Superior temporal gyrus (tissue), 1 donor: ENCODE results near the gene DHX30.
A peak's percentile ranks its signal among the peaks of the same experiment; 100 is the strongest.
"Not testable (repeated sequence)": the region's sequence is repeated elsewhere in the genome, so short reads cannot be mapped to it uniquely, and the experiment has no call there.

Experiments
- DNase-seq: peaks from one replicate; pipeline ENCODE4 v3.0.0-alpha.2; 2016; ENCODE audit errors: extremely low spot score

Gene DHX30

GRCh38 chr3:47813551-47814177 is 10.7 kb downstream of the DHX30 start:
- DNase-seq = no peak

DNA sequence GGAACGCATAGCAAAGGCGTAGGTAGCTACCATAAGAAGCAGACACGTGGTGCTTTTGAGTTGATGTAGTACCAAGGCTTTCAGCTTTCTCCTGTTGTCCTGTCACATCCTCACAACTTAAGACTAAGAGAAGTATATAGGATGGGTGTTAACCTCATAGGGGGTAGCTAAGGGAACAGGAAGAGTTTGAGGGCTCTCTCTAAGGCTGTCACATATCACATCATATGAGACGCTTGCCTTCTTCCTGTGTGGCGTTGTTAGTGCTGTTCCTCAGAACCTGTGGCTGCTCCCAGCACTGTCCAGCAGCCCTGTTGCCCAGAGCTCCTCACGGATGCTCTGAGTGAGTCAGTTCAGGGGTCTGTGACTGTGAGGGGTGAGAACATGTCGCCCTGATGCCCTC is 14.7 kb downstream of the DHX30 start:
- no peak for DNase-seq

DNA sequence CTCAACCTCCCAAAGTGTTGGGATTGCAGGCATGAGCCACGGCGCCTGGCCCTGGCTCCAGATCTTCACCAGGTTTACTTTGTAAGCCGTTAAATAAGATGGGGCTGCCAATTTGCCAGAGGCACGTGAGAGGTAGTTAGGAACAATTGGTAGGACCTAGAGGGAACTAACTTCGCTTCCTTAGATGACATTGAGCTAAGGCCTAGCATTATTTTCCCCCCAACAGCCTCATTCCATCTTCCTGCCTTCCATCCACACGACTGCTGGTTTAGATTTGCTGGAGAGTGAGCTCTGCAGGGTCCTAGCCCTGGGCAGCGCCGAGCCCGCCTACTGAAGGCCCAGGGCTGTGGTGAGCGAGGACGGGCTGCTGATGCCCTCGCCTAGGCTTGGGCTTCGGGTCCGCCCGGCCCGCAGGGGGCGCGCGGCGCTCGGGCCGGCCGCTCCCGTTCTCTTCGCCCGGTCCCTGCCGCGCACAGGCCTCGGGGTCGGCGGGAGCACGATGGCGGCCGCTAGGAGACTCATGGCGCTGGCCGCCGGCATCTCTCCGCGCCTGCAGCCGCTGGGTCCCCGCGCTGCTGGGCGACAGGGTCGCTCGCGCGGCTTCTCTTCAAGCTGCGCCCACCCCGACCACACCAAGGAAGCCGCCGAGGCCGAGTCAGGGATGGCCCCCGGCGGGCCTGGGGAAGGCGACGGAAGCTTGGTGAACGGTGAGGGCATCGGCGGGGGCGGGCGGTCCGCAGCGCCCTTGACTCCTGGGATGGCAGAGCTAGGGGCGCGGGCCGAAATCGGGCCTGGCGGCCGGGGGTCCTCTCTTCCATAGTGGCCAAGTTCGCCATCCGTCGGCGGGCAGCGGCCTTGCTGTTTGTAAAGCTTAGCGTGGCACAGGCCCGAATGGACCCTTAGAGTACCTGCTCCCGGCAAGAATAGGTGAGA is 21.9 kb downstream of the DHX30 start:
- DNase-seq = peak; percentile 82

DNA sequence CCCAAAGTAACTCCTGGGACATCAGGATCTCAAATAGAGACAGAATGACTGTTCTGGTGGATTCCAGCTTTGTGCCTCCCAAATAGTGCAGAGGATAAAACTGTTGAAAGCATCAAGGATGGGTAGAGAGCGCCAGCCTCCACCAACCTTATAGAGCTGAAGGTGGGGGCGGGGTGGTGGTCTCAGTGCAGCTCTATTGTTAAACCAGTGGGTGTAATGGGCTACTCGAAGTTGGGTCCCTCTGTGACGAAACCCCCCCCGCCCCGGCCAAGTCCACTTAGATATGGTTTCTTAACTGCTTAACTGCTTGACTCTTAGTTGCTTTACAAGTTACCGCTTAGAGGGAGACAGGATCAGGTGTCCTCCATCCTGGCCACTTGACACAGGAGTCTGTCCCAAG is 22.7 kb downstream of the DHX30 start:
- DNase-seq = no peak

- not testable (repeated sequence) for DNase-seq
Observed at GRCh38 chr3:47829482-47829881, 26.5 kb downstream of the DHX30 start.

DNA sequence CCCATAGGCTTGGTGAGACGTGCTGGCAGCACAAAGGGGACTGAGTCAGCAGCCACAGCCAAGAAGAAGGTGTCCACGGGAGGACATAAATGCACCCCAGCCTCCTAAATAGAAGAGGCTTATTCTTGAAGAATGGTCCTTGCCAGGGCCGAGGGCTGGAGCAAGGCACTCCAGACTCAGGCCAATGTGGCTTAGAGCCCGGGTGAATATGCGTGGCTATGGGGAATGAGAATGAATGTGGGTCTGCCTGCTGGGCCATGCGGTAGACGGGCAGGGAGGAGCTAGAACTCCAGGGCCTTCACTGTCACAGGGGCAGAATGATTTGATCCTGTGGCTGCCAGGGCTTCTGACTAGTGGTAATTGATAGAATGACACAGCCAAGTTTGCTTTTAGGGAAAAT is 34.0 kb downstream of the DHX30 start:
- DNase-seq = peak; percentile 21

GRCh38 chr3:47838503-47838902 is 35.6 kb downstream of the DHX30 start:
- no peak for DNase-seq

DNA sequence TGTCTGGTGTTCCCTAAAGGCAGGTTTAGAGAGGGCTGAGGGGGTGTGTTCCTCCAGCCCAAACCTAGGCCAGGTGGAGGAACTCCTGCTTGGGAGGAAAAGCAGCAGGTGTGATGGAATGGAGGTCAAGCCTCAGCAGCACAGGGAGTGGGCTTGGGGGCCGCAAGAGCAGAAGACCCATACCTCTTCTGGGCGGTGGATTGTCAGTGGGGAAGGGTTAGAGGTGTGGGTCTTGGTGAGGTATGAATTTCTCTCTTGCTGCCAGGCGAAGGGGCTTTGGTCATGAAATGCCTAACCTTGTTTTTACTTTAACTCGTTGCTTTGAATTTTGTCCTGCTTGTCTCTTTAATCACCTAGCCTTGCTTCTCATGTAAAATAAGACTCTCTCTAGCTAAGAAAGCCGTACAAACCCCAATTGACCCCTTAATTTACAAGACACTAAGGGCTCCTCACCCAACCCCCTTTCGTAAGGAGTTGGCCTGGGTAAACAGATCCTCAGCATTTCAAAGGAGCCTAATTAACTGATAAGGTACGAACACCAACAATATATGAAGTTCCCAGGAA is 38.9 kb downstream of the DHX30 start:
- DNase-seq = no peak

- no peak for DNase-seq
Observed at GRCh38 chr3:47846186-47846879, 43.4 kb downstream of the DHX30 start.

DNA sequence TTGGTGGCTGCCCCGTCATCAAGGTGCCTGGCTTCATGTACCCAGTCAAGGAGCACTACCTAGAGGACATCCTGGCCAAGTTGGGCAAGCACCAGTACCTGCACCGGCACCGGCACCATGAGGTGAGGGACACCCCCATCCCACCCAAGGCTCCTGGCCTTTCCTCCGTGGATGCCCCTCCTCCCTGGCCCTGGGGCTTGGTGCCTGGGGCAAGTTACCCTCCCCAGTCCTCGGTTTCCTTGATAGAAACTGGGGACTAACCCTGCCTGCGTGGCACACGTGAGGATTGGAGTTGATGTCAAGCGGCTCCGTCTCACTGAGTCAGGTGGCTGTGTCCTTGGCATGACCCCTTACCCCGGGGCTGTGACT is 43.9 kb downstream of the DHX30 start:
- no peak for DNase-seq

DNA sequence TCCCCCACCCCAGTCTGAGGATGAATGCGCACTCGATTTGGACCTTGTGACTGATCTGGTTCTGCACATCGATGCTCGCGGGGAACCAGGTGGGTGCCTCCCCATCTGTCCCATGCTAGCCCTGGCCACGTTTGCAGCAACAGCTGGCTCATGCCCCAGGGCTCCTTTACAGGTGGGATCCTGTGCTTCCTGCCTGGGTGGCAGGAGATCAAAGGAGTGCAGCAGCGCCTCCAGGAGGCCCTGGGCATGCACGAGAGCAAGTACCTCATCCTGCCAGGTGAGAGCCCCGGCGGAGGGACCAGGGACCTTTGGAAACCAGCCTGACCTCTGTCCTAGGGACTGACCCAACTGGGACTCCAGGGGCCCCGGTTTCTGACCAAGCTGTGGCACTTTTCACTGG is 44.3 kb downstream of the DHX30 start:
- DNase-seq = no peak

DNA sequence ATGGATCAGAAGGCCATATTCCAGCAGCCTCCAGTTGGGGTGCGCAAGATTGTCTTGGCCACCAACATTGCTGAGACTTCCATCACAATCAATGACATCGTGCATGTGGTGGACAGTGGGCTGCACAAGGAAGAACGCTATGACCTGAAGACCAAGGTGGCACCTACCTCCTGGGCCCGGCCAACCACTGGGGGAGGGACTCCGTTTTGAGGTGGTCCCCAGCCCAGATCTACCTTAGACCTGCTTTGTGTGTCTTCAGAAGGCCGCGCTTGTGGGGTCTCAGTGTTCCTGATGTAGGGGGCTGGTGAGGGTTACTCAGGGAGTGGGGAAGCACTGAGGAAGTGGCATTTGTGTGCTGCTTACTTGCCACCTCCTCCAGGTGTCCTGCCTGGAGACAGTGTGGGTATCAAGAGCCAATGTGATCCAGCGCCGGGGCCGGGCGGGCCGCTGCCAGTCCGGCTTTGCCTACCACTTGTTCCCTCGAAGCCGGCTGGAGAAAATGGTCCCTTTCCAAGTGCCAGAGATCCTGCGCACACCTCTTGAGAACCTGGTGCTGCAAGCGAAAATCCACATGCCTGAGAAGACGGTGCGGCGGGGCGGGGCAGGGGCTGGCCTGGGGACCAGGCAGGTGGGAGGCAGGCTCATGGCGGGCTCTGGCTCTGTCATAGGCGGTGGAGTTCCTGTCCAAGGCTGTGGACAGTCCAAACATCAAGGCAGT is 45.0 kb downstream of the DHX30 start:
- no peak for DNase-seq

DNA sequence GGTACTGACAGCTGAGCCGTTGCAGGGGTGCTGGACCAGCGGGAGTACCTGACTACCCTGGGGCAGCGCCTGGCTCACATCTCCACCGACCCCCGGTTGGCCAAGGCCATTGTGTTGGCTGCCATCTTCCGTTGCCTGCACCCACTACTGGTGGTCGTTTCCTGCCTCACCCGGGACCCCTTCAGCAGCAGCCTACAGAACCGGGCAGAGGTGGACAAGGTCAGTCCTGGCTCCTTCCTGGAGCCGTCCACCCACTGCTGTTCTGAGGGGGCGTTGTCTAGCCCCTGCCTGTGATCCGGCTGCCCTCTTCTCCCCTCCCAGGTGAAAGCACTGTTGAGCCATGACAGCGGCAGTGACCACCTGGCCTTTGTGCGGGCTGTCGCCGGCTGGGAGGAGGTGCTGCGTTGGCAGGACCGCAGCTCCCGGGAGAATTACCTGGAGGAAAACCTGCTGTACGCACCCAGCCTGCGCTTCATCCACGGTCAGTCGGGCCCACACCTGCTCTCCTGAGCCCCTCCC is 45.7 kb downstream of the DHX30 start:
- no peak for DNase-seq

GRCh38 chr3:47849186-47849698 is 46.3 kb downstream of the DHX30 start:
- no peak for DNase-seq

GRCh38 chr3:47849699-47850563 is 47.0 kb downstream of the DHX30 start:
- DNase-seq = no peak

GRCh38 chr3:47850564-47851410 is 47.8 kb downstream of the DHX30 start:
- no peak for DNase-seq

DNA sequence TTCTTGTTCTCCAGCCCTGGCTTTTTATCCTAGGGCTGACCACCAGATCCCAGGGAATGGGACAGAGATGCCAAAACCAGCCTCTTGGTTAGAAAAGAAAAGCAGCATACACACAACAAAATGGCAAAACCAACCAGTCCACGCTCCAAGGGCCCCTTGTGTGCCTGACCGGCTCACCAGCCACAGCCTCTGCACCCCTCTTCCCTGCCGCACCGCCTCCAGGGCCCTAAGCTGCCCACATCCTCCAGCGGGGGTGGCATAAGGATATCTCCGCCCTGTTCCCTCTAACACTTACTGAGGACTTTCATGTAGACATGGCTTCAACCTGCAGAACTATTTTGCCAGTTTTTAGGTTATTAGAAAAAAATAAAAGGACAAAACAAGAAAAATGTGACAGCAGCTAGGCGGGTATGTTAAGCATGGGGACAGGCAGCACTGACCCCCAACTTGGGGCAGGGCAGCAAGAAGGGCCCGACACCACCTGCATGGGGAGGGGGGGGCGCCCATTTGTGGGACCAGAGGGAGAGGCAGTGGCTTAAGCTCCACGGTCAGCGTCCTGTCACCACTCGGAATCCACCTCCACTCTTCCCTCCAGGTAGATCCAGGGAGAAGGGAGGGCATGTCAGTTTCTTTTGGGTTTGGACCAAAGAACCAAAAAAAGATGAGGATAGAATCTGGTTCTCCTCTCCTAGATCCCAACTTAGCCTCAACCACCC is 49.1 kb downstream of the DHX30 start:
- DNase-seq = no peak
